Fibroblast of the aortic adventitia (primary cell): ENCODE data around the gene KCNK15. TPM values are rescaled to one million over a fixed set of nuclear protein-coding genes. Genes with fewer than 3 reads are reported as not detected.

ENCODE experiments used
- DNase-seq: peaks from one replicate; pipeline ENCODE4 v3.0.0-alpha.2; 2010; ENCODE audit warnings: low read depth
- H3K4me3 ChIP-seq: 2 replicates; pipeline ENCODE4 v1.5.1; 2011; ENCODE audit warnings: low read depth, mild to moderate bottlenecking, control low read depth, low read length, moderate library complexity
- CTCF ChIP-seq: IDR thresholded peaks from 2 replicates; pipeline ENCODE4 v1.5.1; 2011; ENCODE audit warnings: mild to moderate bottlenecking, low read length, control low read depth, inconsistent platforms; ENCODE audit not compliant: insufficient read depth
- total RNA-seq: library from RNA; depleted of rRNA; stranded (reverse); fragments of >200 nt; gene quantifications from 2 replicates; pipeline ENCODE4 v1.2.3, GENCODE V29; 2012; ENCODE audit warnings: low replicate concordance

KCNK15 gene
- total RNA-seq, 1 donor: 8.5 TPM

- DNase-seq: no peak
- no peak for TF ChIP-seq CTCF
- no peak overlapping the region for H3K4me3 ChIP-seq
These were observed 38.6 kb upstream of the KCNK15 start for GRCh38 chr20:44707018-44707579.

- no peak for DNase-seq
- TF ChIP-seq CTCF: no peak
- no peak overlapping the region for H3K4me3 ChIP-seq
These were observed 36.3 kb upstream of the KCNK15 start for GRCh38 chr20:44709380-44709779.

- no peak for DNase-seq
- H3K4me3 ChIP-seq: no peak overlapping the region
- no peak for TF ChIP-seq CTCF
These were observed 35.9 kb upstream of the KCNK15 start for GRCh38 chr20:44709797-44710196.

DNA sequence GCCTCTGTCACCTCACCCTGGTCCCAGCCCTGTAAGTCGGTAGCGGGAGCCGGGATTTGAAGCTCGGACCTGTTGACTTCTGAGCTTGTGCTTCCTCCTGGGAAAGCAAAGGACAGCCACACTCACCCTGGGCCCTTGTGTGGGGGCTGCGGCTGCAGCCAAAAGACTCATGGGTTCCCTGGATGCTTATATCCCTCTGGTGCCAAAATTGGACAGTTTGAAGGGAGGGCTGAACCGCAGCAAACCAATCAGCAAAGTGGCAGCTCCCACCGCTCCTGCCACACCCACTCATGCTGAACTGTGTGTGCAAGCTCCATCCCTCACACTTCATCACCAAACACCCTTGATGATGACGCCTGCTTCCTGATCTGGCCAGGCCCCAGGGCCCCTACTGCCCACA is 34.4 kb upstream of the KCNK15 start:
- no peak for DNase-seq
- no peak for TF ChIP-seq CTCF
- no peak overlapping the region for H3K4me3 ChIP-seq

DNA sequence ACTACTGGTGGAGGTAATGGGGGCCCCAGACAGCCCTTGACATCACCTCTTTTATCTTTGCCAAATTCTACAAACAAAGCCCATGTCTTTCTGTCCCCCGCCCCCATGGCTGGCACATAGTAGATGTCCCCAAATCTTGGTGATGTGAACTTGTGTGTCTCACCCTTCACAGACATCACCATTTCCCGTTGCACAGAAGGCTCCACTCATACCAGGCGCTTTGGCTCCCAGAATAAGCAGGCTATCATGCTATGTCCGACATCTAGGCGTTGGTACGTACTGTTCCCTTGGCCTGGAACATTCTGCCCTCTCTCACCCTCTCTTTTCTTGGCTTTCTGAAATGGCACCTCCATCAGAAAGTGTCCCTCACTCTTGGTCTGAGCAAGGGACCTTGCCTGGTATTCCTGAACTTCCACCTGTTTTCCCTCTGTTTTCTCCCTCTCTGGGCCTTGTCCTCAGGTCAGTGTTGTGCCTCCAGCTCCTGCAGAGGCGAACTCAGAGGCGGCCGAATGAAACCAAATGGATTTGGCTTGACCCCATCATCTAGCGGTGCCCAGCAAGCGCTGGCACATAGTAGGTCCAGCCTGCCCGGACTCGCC is 31.5 kb upstream of the KCNK15 start:
- no peak overlapping the region for H3K4me3 ChIP-seq
- no peak for TF ChIP-seq CTCF
- no peak for DNase-seq

- peak within 1 kb of the TSS; percentile 28 for H3K4me3 ChIP-seq
- TF ChIP-seq CTCF: no peak
- peak; percentile 91 for DNase-seq
These were observed 30.8 kb upstream of the KCNK15 start, which contains the start of gene CCN5 for GRCh38 chr20:44714701-44715498. TSS of gene CCN5 (plus strand) at chr20:44715369. CDS start at chr20:44715391, 22 bp downstream.
